ENCODE results near the gene EMX1. TPM values are rescaled to one million over a fixed set of nuclear protein-coding genes. Genes with fewer than 3 reads are reported as not detected.

The EMX1 gene
- total RNA-seq, 1 donor from 2014 or later: 2.6 TPM

DNA sequence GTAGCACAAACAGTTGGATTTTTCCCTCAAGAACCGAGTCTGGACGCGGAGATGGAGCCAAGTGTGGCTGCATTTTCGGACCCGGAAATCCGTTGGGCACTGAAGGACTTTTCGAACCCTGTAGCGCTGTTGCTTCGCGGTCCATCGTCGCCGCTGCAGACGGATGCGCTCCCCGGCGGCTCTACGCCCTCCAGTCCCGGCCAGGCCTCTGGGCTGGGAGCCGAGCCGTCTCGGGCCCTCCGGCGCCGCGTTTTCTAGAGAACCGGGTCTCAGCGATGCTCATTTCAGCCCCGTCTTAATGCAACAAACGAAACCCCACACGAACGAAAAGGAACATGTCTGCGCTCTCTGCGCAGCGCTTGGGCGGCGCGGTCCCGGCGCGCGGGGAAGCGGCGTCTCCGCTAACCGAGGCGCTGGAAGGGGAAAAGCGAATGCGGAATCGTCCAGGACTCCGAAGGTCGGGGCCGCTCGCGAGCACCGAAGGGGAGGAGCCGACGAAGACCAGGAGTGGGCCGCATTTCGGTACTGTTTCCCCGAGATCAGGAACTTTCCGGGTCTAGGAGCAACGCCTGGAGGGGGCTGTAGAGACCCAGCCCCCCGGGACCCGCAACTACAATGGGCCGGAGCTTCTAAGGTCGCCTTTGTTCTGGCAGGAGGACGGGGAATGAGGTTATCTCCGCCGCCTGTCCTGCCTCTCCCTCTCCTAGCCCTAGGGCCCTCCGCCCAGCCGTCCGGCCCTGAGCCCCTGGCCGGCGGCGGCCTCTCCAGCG, 3.2 kb downstream of the EMX1 start:
- TF ChIP-seq CTCF (IDR thresholded peaks at IDR 0.05; ENCODE audit: insufficient read depth, low read length, poor library complexity, severe bottlenecking): no peak
- Histone ChIP-seq H3K27me3 (ENCODE audit: control insufficient read depth, insufficient read depth, low read length) (peaks cover 96% of the 10 kb centered on the region), H3K36me3 (ENCODE audit: control insufficient read depth, insufficient read depth, low read length) (no peaks in the 10 kb centered on the region), H3K4me3 (ENCODE audit: low read depth, low read length) (no peak overlapping the region)
- no peak for DNase-seq (ENCODE audit: low read depth)

DNA sequence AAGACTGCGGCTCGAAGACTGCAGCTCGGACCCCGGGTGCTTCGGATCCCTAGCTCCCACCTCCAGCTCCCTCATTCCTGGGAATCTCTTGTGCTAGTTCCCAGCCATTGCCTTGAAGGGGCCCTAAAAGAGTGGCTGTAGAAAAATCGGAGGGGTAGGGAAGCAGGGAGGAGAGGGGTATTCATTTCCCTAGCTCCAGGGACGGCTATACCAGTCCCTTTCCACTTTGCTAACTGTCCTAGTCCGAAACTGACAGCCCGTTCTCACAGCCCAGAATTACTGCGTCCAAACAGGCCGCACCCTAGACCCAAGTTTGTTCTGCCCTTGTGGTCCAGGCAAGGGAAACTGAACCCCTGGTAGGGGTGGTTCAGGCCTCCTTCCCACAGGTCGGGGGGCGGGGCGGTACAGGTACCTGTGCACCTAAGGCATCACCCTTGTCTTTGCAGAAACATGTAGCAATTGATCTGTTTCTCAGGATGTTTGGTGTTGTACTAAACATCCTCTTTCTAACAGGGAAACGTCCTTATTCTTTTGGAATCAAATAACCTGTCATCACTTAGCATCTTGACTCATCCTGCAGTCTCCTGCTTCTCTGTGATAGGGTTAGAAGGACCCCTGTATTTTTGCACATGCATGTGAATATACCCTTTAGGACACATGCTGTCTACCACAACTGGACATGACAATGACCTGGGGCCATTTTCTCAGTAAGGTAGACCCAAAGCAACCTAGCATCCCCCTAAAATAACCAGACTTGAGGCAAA, 4.0 kb downstream of the EMX1 start:
- no peak for TF ChIP-seq CTCF (IDR thresholded peaks at IDR 0.05; ENCODE audit: insufficient read depth, low read length, poor library complexity, severe bottlenecking)
- no peak overlapping the region for H3K4me3 ChIP-seq (ENCODE audit: low read depth, low read length)
- peaks cover 92% of the 10 kb centered on the region for H3K27me3 ChIP-seq (ENCODE audit: control insufficient read depth, insufficient read depth, low read length)
- no peak for DNase-seq (ENCODE audit: low read depth)
- H3K36me3 ChIP-seq (ENCODE audit: control insufficient read depth, insufficient read depth, low read length): no peaks in the 10 kb centered on the region

DNA sequence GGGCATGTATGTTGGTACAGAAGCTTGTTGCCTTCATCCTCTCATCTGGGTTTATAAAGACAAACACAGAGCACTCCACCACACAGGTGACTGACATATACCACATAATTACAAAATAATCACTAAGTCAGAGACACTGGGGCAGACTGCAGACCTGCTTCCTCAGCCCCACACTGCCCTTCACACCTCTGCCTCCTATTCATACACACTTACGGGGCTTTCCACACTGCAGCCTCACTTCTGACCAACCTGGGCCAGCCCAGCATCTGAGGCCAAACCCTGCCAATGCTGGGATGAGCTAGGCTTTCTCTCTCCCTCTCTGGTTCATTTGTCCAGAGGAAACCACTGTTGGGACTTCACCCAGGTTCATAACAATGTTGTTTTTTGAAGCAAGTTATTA, 4.5 kb downstream of the EMX1 start:
- no peak for DNase-seq (ENCODE audit: low read depth)
- Histone ChIP-seq H3K4me3 (ENCODE audit: low read depth, low read length) (no peak overlapping the region), H3K27me3 (ENCODE audit: control insufficient read depth, insufficient read depth, low read length) (peaks cover 92% of the 10 kb centered on the region), H3K36me3 (ENCODE audit: control insufficient read depth, insufficient read depth, low read length) (no peaks in the 10 kb centered on the region)
- TF ChIP-seq CTCF (IDR thresholded peaks at IDR 0.05; ENCODE audit: insufficient read depth, low read length, poor library complexity, severe bottlenecking): no peak

DNA sequence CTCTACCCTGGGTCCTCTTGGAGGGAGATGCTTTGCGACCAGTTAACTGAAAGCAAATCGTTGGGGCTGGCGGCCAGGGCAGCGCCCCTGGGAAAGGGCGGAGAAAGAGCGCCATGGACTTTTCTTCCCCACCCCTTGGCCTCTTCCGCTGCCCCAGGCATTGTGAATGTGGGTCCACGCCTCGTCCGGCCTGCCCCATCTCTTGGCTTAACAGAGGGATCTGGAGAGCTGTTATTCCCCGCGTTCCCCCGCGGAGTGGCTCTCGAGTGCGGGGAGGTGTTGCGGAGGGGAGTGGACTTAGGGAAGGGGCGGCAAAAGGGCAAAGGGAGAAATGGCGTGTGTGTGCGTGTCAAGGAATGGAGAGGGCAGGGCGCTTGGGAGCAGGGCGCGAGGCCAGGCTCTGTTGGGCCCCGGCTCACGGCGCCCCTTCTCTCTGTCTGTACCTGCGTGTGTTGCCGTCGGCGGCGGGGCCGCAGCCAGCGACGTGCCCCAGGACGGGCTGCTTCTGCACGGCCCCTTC, 6.6 kb downstream of the EMX1 start:
- H3K27me3 ChIP-seq (ENCODE audit: control insufficient read depth, insufficient read depth, low read length): peaks cover 89% of the 10 kb centered on the region
- no peaks in the 10 kb centered on the region for H3K36me3 ChIP-seq (ENCODE audit: control insufficient read depth, insufficient read depth, low read length)
- TF ChIP-seq CTCF (IDR thresholded peaks at IDR 0.05; ENCODE audit: insufficient read depth, low read length, poor library complexity, severe bottlenecking): no peak
- DNase-seq (ENCODE audit: low read depth): no peak
- H3K4me3 ChIP-seq (ENCODE audit: low read depth, low read length): no peak overlapping the region

- DNase-seq (ENCODE audit: low read depth): no peak
- Histone ChIP-seq H3K36me3 (ENCODE audit: control insufficient read depth, insufficient read depth, low read length) (no peaks in the 10 kb centered on the region), H3K27me3 (ENCODE audit: control insufficient read depth, insufficient read depth, low read length) (peaks cover 85% of the 10 kb centered on the region), H3K4me3 (ENCODE audit: low read depth, low read length) (no peak overlapping the region)
- no peak for TF ChIP-seq CTCF (IDR thresholded peaks at IDR 0.05; ENCODE audit: insufficient read depth, low read length, poor library complexity, severe bottlenecking)
These were observed 7.3 kb downstream of the EMX1 start for GRCh38 chr2:72924353-72925240.
